Endothelial cell (in vitro differentiated cells): ENCODE data around the gene FBXO24. TPM values are rescaled to one million over a fixed set of nuclear protein-coding genes. Genes with fewer than 3 reads are reported as not detected.

Source experiments
- DNase-seq: peaks from one replicate; pipeline ENCODE4 v3.0.0; 2021; ENCODE audit warnings: low spot score
- H3K27ac Mint-ChIP-seq: one replicate; pipeline ENCODE4 v1.8.0; 2021; ENCODE audit warnings: mixed read lengths, inconsistent platforms; ENCODE audit not compliant: unreplicated experiment
- H3K27me3 Mint-ChIP-seq: one replicate; pipeline ENCODE4 v1.8.0; 2021; ENCODE audit warnings: mild to moderate bottlenecking, moderate library complexity, mixed read lengths, inconsistent platforms; ENCODE audit not compliant: unreplicated experiment
- H3K36me3 Mint-ChIP-seq: one replicate; pipeline ENCODE4 v1.8.0; 2021; ENCODE audit warnings: mild to moderate bottlenecking, low read depth, mixed read lengths, inconsistent platforms; ENCODE audit not compliant: unreplicated experiment
- H3K4me1 Mint-ChIP-seq: one replicate; pipeline ENCODE4 v1.8.0; 2021; ENCODE audit warnings: mild to moderate bottlenecking, mixed read lengths, inconsistent platforms; ENCODE audit not compliant: unreplicated experiment
- H3K4me3 Mint-ChIP-seq: one replicate; pipeline ENCODE4 v1.8.0; 2021; ENCODE audit warnings: mild to moderate bottlenecking, mixed read lengths, inconsistent platforms; ENCODE audit not compliant: unreplicated experiment
- H3K9me3 Mint-ChIP-seq: one replicate; pipeline ENCODE4 v1.8.0; 2021; ENCODE audit warnings: mixed read lengths, inconsistent platforms; ENCODE audit not compliant: unreplicated experiment
- CTCF ChIP-seq: fragments of 200-600 bp; sonication (generic); IDR thresholded peaks from one replicate; pipeline ENCODE4 v1.5.0; 2021; ENCODE audit warnings: antibody characterized with exemption; ENCODE audit not compliant: unreplicated experiment
- total RNA-seq: library from RNA; stranded (reverse); fragmentation: NEBNext Ultra II Directional; extraction: Animal tissue kit (Norgen Biotek cat#: 25700); gene quantifications from one replicate; pipeline ENCODE4 v1.2.1, GENCODE V29; 2021; ENCODE audit not compliant: unreplicated experiment

FBXO24 gene
- total RNA-seq, 1 donor from 2014 or later: 1.3 TPM

- Mint-ChIP-seq H3K27ac (no peak overlapping the region), H3K9me3 (no peaks in the 10 kb centered on the region), H3K36me3 (peaks cover 9% of the 10 kb centered on the region), H3K4me1 (peaks cover 15% of the 10 kb centered on the region), H3K4me3 (peak overlapping the region; percentile 56), H3K27me3 (peaks cover 30% of the 10 kb centered on the region)
- no peak for DNase-seq
- no peak for TF ChIP-seq CTCF
Observed at GRCh38 chr7:100572281-100572948, 13.7 kb upstream of the FBXO24 start.

- Mint-ChIP-seq H3K4me3 (no peak overlapping the region), H3K9me3 (no peaks in the 10 kb centered on the region), H3K27ac (no peak overlapping the region), H3K36me3 (peaks cover 9% of the 10 kb centered on the region), H3K27me3 (peaks cover 30% of the 10 kb centered on the region), H3K4me1 (peaks cover 15% of the 10 kb centered on the region)
- no peak for DNase-seq
- no peak for TF ChIP-seq CTCF
Observed at GRCh38 chr7:100572949-100573675, 13.0 kb upstream of the FBXO24 start.

- TF ChIP-seq CTCF: peak; percentile 58
- Mint-ChIP-seq H3K27me3 (peaks cover 28% of the 10 kb centered on the region), H3K4me1 (peaks cover 11% of the 10 kb centered on the region), H3K36me3 (peaks cover 10% of the 10 kb centered on the region), H3K27ac (no peak within 1 kb of the TSS), H3K9me3 (no peaks in the 10 kb centered on the region), H3K4me3 (no peak within 1 kb of the TSS)
- peak; percentile 52 for DNase-seq
Observed at GRCh38 chr7:100573691-100574361, 12.3 kb upstream of the FBXO24 start, which contains the start of gene SAP25. Gene SAP25 (minus strand): TSS chr7:100573900. CDS start chr7:100573742, 158 bp downstream.

DNA sequence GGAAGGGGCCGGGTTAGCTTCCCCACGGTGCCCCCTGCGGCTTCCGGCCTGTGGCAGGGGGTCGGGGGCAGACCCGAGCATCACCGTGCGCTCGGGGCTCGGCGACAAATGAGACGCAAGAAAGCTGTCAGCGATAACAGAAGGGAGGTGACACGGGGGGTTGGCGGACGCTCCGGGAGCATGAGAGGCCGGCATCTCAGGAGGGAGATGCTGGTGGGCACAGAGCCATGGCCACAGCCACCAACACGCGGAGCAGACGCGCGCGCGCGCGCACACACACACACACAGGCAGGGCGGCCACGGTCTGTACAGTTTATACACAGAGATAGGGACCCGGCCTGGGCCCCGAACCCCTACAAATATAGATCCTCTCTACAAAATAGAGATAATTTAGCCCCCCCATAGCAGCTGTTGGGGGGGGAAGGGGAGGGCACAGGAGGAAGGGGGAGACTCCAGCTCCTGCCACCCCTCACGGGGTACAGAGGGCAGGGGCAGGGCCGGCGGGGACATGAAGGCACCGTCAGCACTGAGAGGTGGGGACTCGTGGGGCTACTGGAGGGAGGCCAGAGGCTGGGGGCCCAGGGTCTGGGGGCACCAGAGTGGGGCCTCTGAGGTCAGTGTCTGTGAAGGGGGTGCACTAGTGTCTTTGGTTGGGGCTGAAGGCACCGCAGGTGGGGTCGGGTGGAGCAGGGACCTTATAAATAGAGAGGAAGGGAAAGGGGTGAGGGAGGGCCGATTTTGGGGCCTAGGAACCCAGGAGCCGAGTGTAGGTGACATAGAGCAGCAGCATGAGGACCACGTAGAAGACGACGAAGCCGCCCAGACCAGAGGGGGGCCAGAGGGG lies 11.5 kb upstream of the FBXO24 start:
- H3K9me3 Mint-ChIP-seq: no peaks in the 10 kb centered on the region
- H3K4me1 Mint-ChIP-seq: peaks cover 4% of the 10 kb centered on the region
- no peak for DNase-seq

More for the DNA sequence above, 11.5 kb upstream of the FBXO24 start:
- TF ChIP-seq CTCF: no peak
- H3K4me3 Mint-ChIP-seq: no peak overlapping the region
- H3K27ac Mint-ChIP-seq: peak overlapping the region; percentile 36
- peaks cover 22% of the 10 kb centered on the region for H3K27me3 Mint-ChIP-seq
- peaks cover 12% of the 10 kb centered on the region for H3K36me3 Mint-ChIP-seq
